ENCODE data around the gene CHN1. TPM values are rescaled to one million over a fixed set of nuclear protein-coding genes. Genes with fewer than 3 reads are reported as not detected.

CHN1 gene
- polyA plus RNA-seq, 1 donor (not counting 4 experiments of a cell fraction or from before 2014, with no cell fraction given): 2.3 TPM

DNA sequence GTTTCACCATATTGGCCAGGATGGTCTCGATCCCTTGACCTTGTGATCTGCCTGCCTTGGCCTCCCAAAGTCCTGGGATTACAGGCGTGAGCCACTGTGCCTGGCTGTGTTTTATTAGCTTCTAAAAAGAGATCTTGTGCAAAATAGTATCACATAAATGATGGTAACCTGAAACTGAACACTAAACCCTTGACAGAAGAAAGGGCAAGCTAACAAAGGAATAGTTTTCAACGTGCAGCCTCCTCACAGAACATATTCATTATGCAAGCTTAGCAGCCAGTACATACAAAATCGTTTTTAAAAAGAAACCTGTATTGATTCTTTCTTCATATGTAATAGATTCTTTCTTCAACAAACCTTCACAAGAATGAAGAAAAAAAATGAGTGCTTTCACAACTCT, 20.6 kb downstream of the CHN1 start:
- Histone ChIP-seq H3K9me1 (ENCODE audit: control insufficient read depth, extremely low read depth, insufficient read depth, low read length) (no peaks in the 10 kb centered on the region), H3K79me2 (ENCODE audit: control insufficient read depth, insufficient read depth, low read length) (no peaks in the 10 kb centered on the region), H3K27ac (ENCODE audit: control insufficient read depth, insufficient read depth, low read length) (no peak overlapping the region), H3K4me3 (ENCODE audit: control insufficient read depth in 2 of 3, extremely low read depth in 1 of 3, insufficient read depth in 2 of 3, low read depth in 1 of 3, low read length in 3 of 3) (no peak overlapping the region), H3K9ac (ENCODE audit: control insufficient read depth, extremely low read depth, insufficient read depth, low read length) (no peak overlapping the region), H3K9me3 (ENCODE audit: control insufficient read depth, low read depth, low read length) (no peaks in the 10 kb centered on the region), H2AFZ (ENCODE audit: control insufficient read depth, low read length) (no peak overlapping the region), H3K4me2 (ENCODE audit: control insufficient read depth, extremely low read depth, insufficient read depth, low read depth, low read length) (no peak overlapping the region), H3K27me3 (ENCODE audit: control insufficient read depth, extremely low read depth, insufficient read depth, low read length) (no peaks in the 10 kb centered on the region), H4K20me1 (ENCODE audit: control insufficient read depth, extremely low read depth, insufficient read depth, low read length) (no peaks in the 10 kb centered on the region), H3K36me3 (ENCODE audit: control insufficient read depth in 2 of 2, extremely low read depth in 1 of 2, insufficient read depth in 2 of 2, low read length in 2 of 2) (no peaks in the 10 kb centered on the region), H3K4me1 (ENCODE audit: control insufficient read depth, extremely low read depth, insufficient read depth, low read length) (no peaks in the 10 kb centered on the region)
- dilution Hi-C loops (cut with MboI; ENCODE audit: extremely low pct_ligation_motif_present, low sequenced_read_pairs): no loop called here
- FAIRE-seq (no peak), DNase-seq (ENCODE audit: low read depth, low spot score) (no peak)
- no peak for TF ChIP-seq EZH2 (IDR thresholded peaks at IDR 0.05; ENCODE audit: low read length)
- TF ChIP-seq, protein P1, sequence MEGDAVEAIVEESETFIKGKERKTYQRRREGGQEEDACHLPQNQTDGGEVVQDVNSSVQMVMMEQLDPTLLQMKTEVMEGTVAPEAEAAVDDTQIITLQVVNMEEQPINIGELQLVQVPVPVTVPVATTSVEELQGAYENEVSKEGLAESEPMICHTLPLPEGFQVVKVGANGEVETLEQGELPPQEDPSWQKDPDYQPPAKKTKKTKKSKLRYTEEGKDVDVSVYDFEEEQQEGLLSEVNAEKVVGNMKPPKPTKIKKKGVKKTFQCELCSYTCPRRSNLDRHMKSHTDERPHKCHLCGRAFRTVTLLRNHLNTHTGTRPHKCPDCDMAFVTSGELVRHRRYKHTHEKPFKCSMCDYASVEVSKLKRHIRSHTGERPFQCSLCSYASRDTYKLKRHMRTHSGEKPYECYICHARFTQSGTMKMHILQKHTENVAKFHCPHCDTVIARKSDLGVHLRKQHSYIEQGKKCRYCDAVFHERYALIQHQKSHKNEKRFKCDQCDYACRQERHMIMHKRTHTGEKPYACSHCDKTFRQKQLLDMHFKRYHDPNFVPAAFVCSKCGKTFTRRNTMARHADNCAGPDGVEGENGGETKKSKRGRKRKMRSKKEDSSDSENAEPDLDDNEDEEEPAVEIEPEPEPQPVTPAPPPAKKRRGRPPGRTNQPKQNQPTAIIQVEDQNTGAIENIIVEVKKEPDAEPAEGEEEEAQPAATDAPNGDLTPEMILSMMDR (optimal IDR thresholded peaks at IDR 0.05 in 1 of 3, IDR thresholded peaks at IDR 0.05 in 1 of 3, conservative IDR thresholded peaks at IDR 0.05 in 1 of 3; ENCODE audit: extremely low read depth in 1 of 3, insufficient read depth in 2 of 3, low read length in 3 of 3): no peak

DNA sequence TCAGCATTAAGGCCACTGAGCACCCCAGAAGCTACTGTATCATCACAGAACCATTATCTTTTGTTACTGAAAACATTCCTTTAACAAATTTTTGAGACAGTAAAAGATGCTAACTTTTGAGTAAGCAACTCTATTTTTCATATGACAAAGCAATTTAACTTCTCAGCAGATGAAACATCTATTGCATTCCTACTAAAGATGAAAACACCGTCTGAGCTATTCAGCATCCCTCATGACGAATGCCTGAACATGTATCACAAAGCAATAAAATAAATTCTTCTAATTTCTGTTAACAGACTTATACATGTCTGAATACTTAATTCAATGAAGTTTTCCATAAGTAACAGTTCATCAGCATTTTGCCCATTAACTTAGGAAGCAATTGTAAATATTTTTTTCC, 23.9 kb downstream of the CHN1 start:
- no peaks in the 10 kb centered on the region for H3K9me3 ChIP-seq (ENCODE audit: control insufficient read depth, low read depth, low read length)
- H3K27ac ChIP-seq (ENCODE audit: control insufficient read depth, insufficient read depth, low read length): no peak overlapping the region
- no peaks in the 10 kb centered on the region for H4K20me1 ChIP-seq (ENCODE audit: control insufficient read depth, extremely low read depth, insufficient read depth, low read length)
- no peak overlapping the region for H3K4me3 ChIP-seq (ENCODE audit: control insufficient read depth in 2 of 3, extremely low read depth in 1 of 3, insufficient read depth in 2 of 3, low read depth in 1 of 3, low read length in 3 of 3)
- no peaks in the 10 kb centered on the region for H3K9me1 ChIP-seq (ENCODE audit: control insufficient read depth, extremely low read depth, insufficient read depth, low read length)
- no peaks in the 10 kb centered on the region for H3K4me1 ChIP-seq (ENCODE audit: control insufficient read depth, extremely low read depth, insufficient read depth, low read length)
- H3K27me3 ChIP-seq (ENCODE audit: control insufficient read depth, extremely low read depth, insufficient read depth, low read length): no peaks in the 10 kb centered on the region
- no peak overlapping the region for H3K4me2 ChIP-seq (ENCODE audit: control insufficient read depth, extremely low read depth, insufficient read depth, low read depth, low read length)
- FAIRE-seq (no peak), DNase-seq (ENCODE audit: low read depth, low spot score) (no peak)
- no peak overlapping the region for H2AFZ ChIP-seq (ENCODE audit: control insufficient read depth, low read length)
- H3K36me3 ChIP-seq (ENCODE audit: control insufficient read depth in 2 of 2, extremely low read depth in 1 of 2, insufficient read depth in 2 of 2, low read length in 2 of 2): no peaks in the 10 kb centered on the region
- TF ChIP-seq EZH2 (IDR thresholded peaks at IDR 0.05; ENCODE audit: low read length): no peak
- TF ChIP-seq, protein P1 (optimal IDR thresholded peaks at IDR 0.05 in 1 of 3, IDR thresholded peaks at IDR 0.05 in 1 of 3, conservative IDR thresholded peaks at IDR 0.05 in 1 of 3; ENCODE audit: extremely low read depth in 1 of 3, insufficient read depth in 2 of 3, low read length in 3 of 3): no peak
- H3K79me2 ChIP-seq (ENCODE audit: control insufficient read depth, insufficient read depth, low read length): no peaks in the 10 kb centered on the region
- no peak overlapping the region for H3K9ac ChIP-seq (ENCODE audit: control insufficient read depth, extremely low read depth, insufficient read depth, low read length)
- dilution Hi-C loops (cut with MboI; ENCODE audit: extremely low pct_ligation_motif_present, low sequenced_read_pairs): no loop called here
